SHP77 treated with DMSO at 0.1 percent for 48 hours (cell line): ENCODE measurements around the gene DHDDS.

Experiments
- DNase-seq: peaks from one replicate; lab custom pipeline; 2025; lab: John Stamatoyannopoulos, UW

DHDDS gene

GRCh38 chr1:26418865-26419349 is 13.2 kb upstream of the DHDDS start:
- DNase-seq: no peak

- DNase-seq: no peak
These were observed 12.6 kb upstream of the DHDDS start for GRCh38 chr1:26419494-26419893.

- DNase-seq: no peak
These were observed 2.4 kb upstream of the DHDDS start for GRCh38 chr1:26429721-26430120.

GRCh38 chr1:26432793-26433192 is 672 bp downstream of the DHDDS start:
- no peak for DNase-seq

GRCh38 chr1:26434161-26434752 is 2.1 kb downstream of the DHDDS start:
- no peak for DNase-seq

GRCh38 chr1:26438041-26438440 is 5.9 kb downstream of the DHDDS start:
- DNase-seq: no peak

GRCh38 chr1:26440259-26440658 is 8.1 kb downstream of the DHDDS start:
- no peak for DNase-seq

GRCh38 chr1:26449868-26450267 is 17.7 kb downstream of the DHDDS start:
- DNase-seq: no peak

- DNase-seq: no peak
These were observed 18.8 kb downstream of the DHDDS start for GRCh38 chr1:26450908-26451307.

GRCh38 chr1:26452459-26453183 is 20.5 kb downstream of the DHDDS start:
- no peak for DNase-seq

GRCh38 chr1:26459148-26459547 is 27.0 kb downstream of the DHDDS start:
- DNase-seq: no peak

GRCh38 chr1:26459573-26460031 is 27.5 kb downstream of the DHDDS start:
- DNase-seq: peak; percentile 27

- no peak for DNase-seq
These were observed 36.8 kb downstream of the DHDDS start for GRCh38 chr1:26468911-26469310.

GRCh38 chr1:26469558-26469957 is 37.4 kb downstream of the DHDDS start:
- no peak for DNase-seq

- no peak for DNase-seq
These were observed 38.9 kb downstream of the DHDDS start for GRCh38 chr1:26470878-26471497.

- no peak for DNase-seq
These were observed 39.6 kb downstream of the DHDDS start for GRCh38 chr1:26471498-26472319.

- DNase-seq: peak; percentile 78
These were observed 40.3 kb downstream of the DHDDS start, which contains the start of gene HMGN2 for GRCh38 chr1:26472320-26472900. HMGN2 (plus strand) TSS chr1:26472440; CDS start chr1:26472613, 173 bp downstream.

- DNase-seq: peak; percentile 60
These were observed 41.1 kb downstream of the DHDDS start for GRCh38 chr1:26472901-26473845.

GRCh38 chr1:26474818-26475217 is 42.7 kb downstream of the DHDDS start:
- DNase-seq: no peak

GRCh38 chr1:26475989-26476388 is 43.9 kb downstream of the DHDDS start:
- DNase-seq: no peak

GRCh38 chr1:26476958-26477357 is 44.8 kb downstream of the DHDDS start:
- no peak for DNase-seq
